ENCODE measurements around the gene RNF141. TPM values are rescaled to one million over a fixed set of nuclear protein-coding genes. Genes with fewer than 3 reads are reported as not detected.

RNF141 gene
- total and polyA plus RNA-seq, 10 of the 15 experiments (the other 5 are each of a cell fraction or from before 2014, with no cell fraction given): 7.6 to 36.8 (median 13.6) TPM

DNA sequence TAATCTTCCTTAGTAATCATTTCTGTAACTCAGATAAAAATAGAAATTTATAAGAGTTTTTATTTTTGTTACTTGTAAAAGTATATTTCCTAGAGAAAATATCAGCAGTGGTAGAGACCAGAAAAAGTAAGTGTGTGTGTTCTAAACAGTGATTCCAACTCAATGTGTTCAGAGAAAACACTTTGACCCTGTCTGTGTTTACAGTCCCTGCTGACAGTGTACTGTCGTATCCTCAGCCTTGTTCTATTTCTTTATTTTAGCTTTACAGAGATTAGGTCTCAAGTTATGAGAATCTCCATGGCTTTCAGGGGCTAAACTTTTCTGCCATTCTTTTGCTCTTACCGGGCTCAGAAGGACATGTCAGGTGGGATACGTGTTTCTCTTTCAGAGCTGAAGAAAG, 17.3 kb upstream of the RNF141 start:
- BruUV-seq (replicated peaks): no TSS peak
- no peak overlapping the region for H2AFZ ChIP-seq (ENCODE audit: control insufficient read depth, low read depth, low read length)
- H3K4me1 ChIP-seq (ENCODE audit: control insufficient read depth, insufficient read depth, low read length): no peaks in the 10 kb centered on the region
- no peaks in the 10 kb centered on the region for H3K36me3 ChIP-seq (ENCODE audit: control insufficient read depth in 2 of 2, insufficient read depth in 2 of 2, low read length in 1 of 2)
- H4K20me1 ChIP-seq (ENCODE audit: control insufficient read depth, insufficient read depth): no peaks in the 10 kb centered on the region
- H3K9me3 ChIP-seq (replicated peaks; ENCODE audit: control insufficient read depth, insufficient read depth, low read length): no peaks in the 10 kb centered on the region; the same call in 2 of the 3 replicates
- peaks cover 0 to 4% of the 10 kb centered on the region in 2 experiments; a peak in 3 of 4 replicates for H3K27me3 ChIP-seq (replicated peaks in 1 of 2; ENCODE audit: control insufficient read depth in 2 of 2, insufficient read depth in 2 of 2, low read length in 1 of 2)
- no peak for ATAC-seq
- 24% methylated on average over 3 of the region's 3 CpGs for WGBS (ENCODE audit: insufficient coverage, insufficient replicate concordance, low lambda C conversion rate, missing lambda C conversion rate)
- H3K4me3 ChIP-seq: no peak overlapping the region
- ChIA-PET CTCF (interaction anchor here (0.7 to 1.1 kb wide), 3 partner anchors 8 to 67 kb away, joined by 3 read pairs; no protein-coding TSS in a partner anchor), SMC1A (ENCODE audit: uncharacterized antibody, unreplicated experiment) (interaction anchor here (0.7 to 1.0 kb wide), 3 partner anchors 13 to 169 kb away, joined by 3 read pairs; no protein-coding TSS in a partner anchor), RAD21 (ENCODE audit: unreplicated experiment) (interaction anchor here (1.1 to 1.2 kb wide), 2 partner anchors 144 to 152 kb away, joined by 3 to 4 read pairs; no protein-coding TSS in a partner anchor), POLR2A (no interaction called here)
- H3K4me2 ChIP-seq (ENCODE audit: control insufficient read depth, insufficient read depth): no peak overlapping the region
- in situ Hi-C loops (cut with MboI) (no loop called here), intact Hi-C loops (cut with micrococcal nuclease; ENCODE audit: unreplicated experiment) (no loop called here)
- no peaks in the 10 kb centered on the region for H3K79me2 ChIP-seq (ENCODE audit: control insufficient read depth, insufficient read depth, low read length)
- no peak overlapping the region for H3K27ac ChIP-seq (ENCODE audit: control insufficient read depth, insufficient read depth)
- no peak for TF ChIP-seq CHD4 (IDR thresholded peaks at IDR 0.05)
- TF ChIP-seq, protein P1, sequence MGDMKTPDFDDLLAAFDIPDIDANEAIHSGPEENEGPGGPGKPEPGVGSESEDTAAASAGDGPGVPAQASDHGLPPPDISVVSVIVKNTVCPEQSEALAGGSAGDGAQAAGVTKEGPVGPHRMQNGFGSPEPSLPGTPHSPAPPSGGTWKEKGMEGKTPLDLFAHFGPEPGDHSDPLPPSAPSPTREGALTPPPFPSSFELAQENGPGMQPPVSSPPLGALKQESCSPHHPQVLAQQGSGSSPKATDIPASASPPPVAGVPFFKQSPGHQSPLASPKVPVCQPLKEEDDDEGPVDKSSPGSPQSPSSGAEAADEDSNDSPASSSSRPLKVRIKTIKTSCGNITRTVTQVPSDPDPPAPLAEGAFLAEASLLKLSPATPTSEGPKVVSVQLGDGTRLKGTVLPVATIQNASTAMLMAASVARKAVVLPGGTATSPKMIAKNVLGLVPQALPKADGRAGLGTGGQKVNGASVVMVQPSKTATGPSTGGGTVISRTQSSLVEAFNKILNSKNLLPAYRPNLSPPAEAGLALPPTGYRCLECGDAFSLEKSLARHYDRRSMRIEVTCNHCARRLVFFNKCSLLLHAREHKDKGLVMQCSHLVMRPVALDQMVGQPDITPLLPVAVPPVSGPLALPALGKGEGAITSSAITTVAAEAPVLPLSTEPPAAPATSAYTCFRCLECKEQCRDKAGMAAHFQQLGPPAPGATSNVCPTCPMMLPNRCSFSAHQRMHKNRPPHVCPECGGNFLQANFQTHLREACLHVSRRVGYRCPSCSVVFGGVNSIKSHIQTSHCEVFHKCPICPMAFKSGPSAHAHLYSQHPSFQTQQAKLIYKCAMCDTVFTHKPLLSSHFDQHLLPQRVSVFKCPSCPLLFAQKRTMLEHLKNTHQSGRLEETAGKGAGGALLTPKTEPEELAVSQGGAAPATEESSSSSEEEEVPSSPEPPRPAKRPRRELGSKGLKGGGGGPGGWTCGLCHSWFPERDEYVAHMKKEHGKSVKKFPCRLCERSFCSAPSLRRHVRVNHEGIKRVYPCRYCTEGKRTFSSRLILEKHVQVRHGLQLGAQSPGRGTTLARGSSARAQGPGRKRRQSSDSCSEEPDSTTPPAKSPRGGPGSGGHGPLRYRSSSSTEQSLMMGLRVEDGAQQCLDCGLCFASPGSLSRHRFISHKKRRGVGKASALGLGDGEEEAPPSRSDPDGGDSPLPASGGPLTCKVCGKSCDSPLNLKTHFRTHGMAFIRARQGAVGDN (IDR thresholded peaks at IDR 0.05): no peak
- DNase-seq (ENCODE audit: low read depth, low spot score): no peak
- no peak overlapping the region for H3K9ac ChIP-seq (ENCODE audit: control insufficient read depth, insufficient read depth, low read length)
- no peak for FAIRE-seq

DNA sequence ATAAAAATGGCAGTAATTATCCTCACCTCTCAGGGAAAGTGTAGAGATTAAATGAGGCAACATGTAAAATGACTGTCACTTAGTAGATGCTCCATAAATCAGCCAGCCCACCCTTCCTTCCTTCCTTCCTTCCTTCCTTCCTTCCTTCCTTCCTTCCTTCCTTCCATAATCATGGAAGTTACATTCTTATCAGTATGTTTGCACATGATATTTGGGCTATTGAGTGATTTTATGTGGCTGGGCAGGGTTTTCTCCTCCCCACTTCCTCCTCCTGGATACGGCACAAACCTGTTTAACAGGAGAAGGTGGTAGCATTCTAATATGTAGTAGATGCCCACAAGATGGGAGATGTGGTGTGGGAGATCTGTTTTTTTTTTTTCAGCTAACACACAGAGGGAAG, 15.6 kb upstream of the RNF141 start:
- intact Hi-C loops (cut with micrococcal nuclease; ENCODE audit: unreplicated experiment) (no loop called here), in situ Hi-C loops (cut with MboI) (no loop called here)
- Histone ChIP-seq H3K27me3 (replicated peaks in 1 of 2; ENCODE audit: control insufficient read depth in 2 of 2, insufficient read depth in 2 of 2, low read length in 1 of 2) (peaks cover 0 to 4% of the 10 kb centered on the region in 2 experiments; a peak in 3 of 4 replicates), H4K20me1 (ENCODE audit: control insufficient read depth, insufficient read depth) (no peaks in the 10 kb centered on the region), H3K4me2 (ENCODE audit: control insufficient read depth, insufficient read depth) (no peak overlapping the region), H3K36me3 (ENCODE audit: control insufficient read depth in 2 of 2, insufficient read depth in 2 of 2, low read length in 1 of 2) (no peaks in the 10 kb centered on the region), H3K9ac (ENCODE audit: control insufficient read depth, insufficient read depth, low read length) (no peak overlapping the region), H2AFZ (ENCODE audit: control insufficient read depth, low read depth, low read length) (no peak overlapping the region), H3K4me1 (ENCODE audit: control insufficient read depth, insufficient read depth, low read length) (no peaks in the 10 kb centered on the region), H3K4me3 (no peak overlapping the region), H3K79me2 (ENCODE audit: control insufficient read depth, insufficient read depth, low read length) (no peaks in the 10 kb centered on the region), H3K27ac (ENCODE audit: control insufficient read depth, insufficient read depth) (no peak overlapping the region), H3K9me3 (replicated peaks; ENCODE audit: control insufficient read depth, insufficient read depth, low read length) (no peaks in the 10 kb centered on the region; the same call in 2 of the 3 replicates)
- no TSS peak for BruUV-seq (replicated peaks)
- ChIA-PET RAD21 (ENCODE audit: unreplicated experiment) (no interaction called here), POLR2A (no interaction called here), CTCF (interaction anchor here (1.4 to 2.8 kb wide), 2 partner anchors 15 to 143 kb away, joined by 4 to 20 read pairs; partner anchors contain the start of gene RNF141), SMC1A (ENCODE audit: uncharacterized antibody, unreplicated experiment) (no interaction called here)
- DNase-seq (ENCODE audit: low read depth, low spot score) (no peak), ATAC-seq (no peak), FAIRE-seq (no peak)
- 46% methylated on average over 1 of the region's 1 CpG for WGBS (ENCODE audit: insufficient coverage, insufficient replicate concordance, low lambda C conversion rate, missing lambda C conversion rate)
- TF ChIP-seq WRNIP1 (IDR thresholded peaks at IDR 0.05; ENCODE audit: borderline replicate concordance, low read depth, low read length): no peak
- no peak for TF ChIP-seq LARP7 (IDR thresholded peaks at IDR 0.05)
- TF ChIP-seq, protein P2, sequence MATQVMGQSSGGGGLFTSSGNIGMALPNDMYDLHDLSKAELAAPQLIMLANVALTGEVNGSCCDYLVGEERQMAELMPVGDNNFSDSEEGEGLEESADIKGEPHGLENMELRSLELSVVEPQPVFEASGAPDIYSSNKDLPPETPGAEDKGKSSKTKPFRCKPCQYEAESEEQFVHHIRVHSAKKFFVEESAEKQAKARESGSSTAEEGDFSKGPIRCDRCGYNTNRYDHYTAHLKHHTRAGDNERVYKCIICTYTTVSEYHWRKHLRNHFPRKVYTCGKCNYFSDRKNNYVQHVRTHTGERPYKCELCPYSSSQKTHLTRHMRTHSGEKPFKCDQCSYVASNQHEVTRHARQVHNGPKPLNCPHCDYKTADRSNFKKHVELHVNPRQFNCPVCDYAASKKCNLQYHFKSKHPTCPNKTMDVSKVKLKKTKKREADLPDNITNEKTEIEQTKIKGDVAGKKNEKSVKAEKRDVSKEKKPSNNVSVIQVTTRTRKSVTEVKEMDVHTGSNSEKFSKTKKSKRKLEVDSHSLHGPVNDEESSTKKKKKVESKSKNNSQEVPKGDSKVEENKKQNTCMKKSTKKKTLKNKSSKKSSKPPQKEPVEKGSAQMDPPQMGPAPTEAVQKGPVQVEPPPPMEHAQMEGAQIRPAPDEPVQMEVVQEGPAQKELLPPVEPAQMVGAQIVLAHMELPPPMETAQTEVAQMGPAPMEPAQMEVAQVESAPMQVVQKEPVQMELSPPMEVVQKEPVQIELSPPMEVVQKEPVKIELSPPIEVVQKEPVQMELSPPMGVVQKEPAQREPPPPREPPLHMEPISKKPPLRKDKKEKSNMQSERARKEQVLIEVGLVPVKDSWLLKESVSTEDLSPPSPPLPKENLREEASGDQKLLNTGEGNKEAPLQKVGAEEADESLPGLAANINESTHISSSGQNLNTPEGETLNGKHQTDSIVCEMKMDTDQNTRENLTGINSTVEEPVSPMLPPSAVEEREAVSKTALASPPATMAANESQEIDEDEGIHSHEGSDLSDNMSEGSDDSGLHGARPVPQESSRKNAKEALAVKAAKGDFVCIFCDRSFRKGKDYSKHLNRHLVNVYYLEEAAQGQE (IDR thresholded peaks at IDR 0.05; ENCODE audit: low read depth, low read length): no peak
- TF ChIP-seq MEF2A (IDR thresholded peaks at IDR 0.05; ENCODE audit: insufficient read depth, low read depth, low read length): no peak
- TF ChIP-seq, protein P3, sequence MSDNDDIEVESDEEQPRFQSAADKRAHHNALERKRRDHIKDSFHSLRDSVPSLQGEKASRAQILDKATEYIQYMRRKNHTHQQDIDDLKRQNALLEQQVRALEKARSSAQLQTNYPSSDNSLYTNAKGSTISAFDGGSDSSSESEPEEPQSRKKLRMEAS (IDR thresholded peaks at IDR 0.05; ENCODE audit: low read depth, low read length): no peak
- TF ChIP-seq ZNF24 (IDR thresholded peaks at IDR 0.05): no peak
- TF ChIP-seq RCOR1 (conservative IDR thresholded peaks at IDR 0.05; ENCODE audit: low read depth, low read length): no peak
- TF ChIP-seq ZNF207 (IDR thresholded peaks at IDR 0.05; ENCODE audit: borderline replicate concordance): no peak

Data from GM12878 (cell line).